Measurements from ENCODE around the gene PTPRK. TPM values are rescaled to one million over a fixed set of nuclear protein-coding genes. Genes with fewer than 3 reads are reported as not detected.

PTPRK gene
- total RNA-seq, 2 experiments from 2014 or later: 7.9 to 9.1 TPM

- CTCF ChIA-PET: no interaction called here
- POLR2A ChIA-PET: no interaction called here
These were observed 116.6 kb downstream of the PTPRK start for GRCh38 chr6:128403618-128404444.

- POLR2A ChIA-PET: no interaction called here
These were observed 119.5 kb downstream of the PTPRK start for GRCh38 chr6:128400875-128401274.

GRCh38 chr6:128397996-128398395, 122.4 kb downstream of the PTPRK start:
- ChIA-PET CTCF (no interaction called here), POLR2A (no interaction called here)

More at GRCh38 chr6:128400875-128401274, 119.5 kb downstream of the PTPRK start:
- CTCF ChIA-PET: no interaction called here

- CTCF ChIA-PET: no interaction called here
- POLR2A ChIA-PET: no interaction called here
These were observed 124.8 kb downstream of the PTPRK start for GRCh38 chr6:128395596-128395995.

- CTCF ChIA-PET: no interaction called here
- POLR2A ChIA-PET: no interaction called here
These were observed 125.2 kb downstream of the PTPRK start for GRCh38 chr6:128395188-128395587.

GRCh38 chr6:128394167-128394566, 126.2 kb downstream of the PTPRK start:
- ChIA-PET POLR2A (no interaction called here), CTCF (no interaction called here)

- POLR2A ChIA-PET: no interaction called here
- CTCF ChIA-PET: no interaction called here
These were observed 130.4 kb downstream of the PTPRK start for GRCh38 chr6:128389820-128390534.

GRCh38 chr6:128388380-128388779, 132.0 kb downstream of the PTPRK start:
- CTCF ChIA-PET: no interaction called here
- POLR2A ChIA-PET: no interaction called here

- ChIA-PET POLR2A (no interaction called here), CTCF (no interaction called here)
These were observed 139.5 kb downstream of the PTPRK start for GRCh38 chr6:128380891-128381290.

GRCh38 chr6:128379577-128379976, 140.8 kb downstream of the PTPRK start:
- ChIA-PET POLR2A (no interaction called here), CTCF (no interaction called here)

- CTCF ChIA-PET: no interaction called here
- POLR2A ChIA-PET: no interaction called here
These were observed 143.4 kb downstream of the PTPRK start for GRCh38 chr6:128376952-128377503.

- CTCF ChIA-PET: no interaction called here
- POLR2A ChIA-PET: no interaction called here
These were observed 149.3 kb downstream of the PTPRK start for GRCh38 chr6:128371136-128371535.

- POLR2A ChIA-PET: no interaction called here
These were observed 150.3 kb downstream of the PTPRK start for GRCh38 chr6:128370072-128370471.

GRCh38 chr6:128368213-128368944, 152.0 kb downstream of the PTPRK start:
- CTCF ChIA-PET: no interaction called here
- POLR2A ChIA-PET: no interaction called here

More at GRCh38 chr6:128370072-128370471, 150.3 kb downstream of the PTPRK start:
- CTCF ChIA-PET: no interaction called here

GRCh38 chr6:128367437-128367836, 153.0 kb downstream of the PTPRK start:
- POLR2A ChIA-PET: no interaction called here
- CTCF ChIA-PET: no interaction called here

GRCh38 chr6:128365520-128366160, 154.8 kb downstream of the PTPRK start:
- CTCF ChIA-PET: no interaction called here

GRCh38 chr6:128364766-128365519, 155.5 kb downstream of the PTPRK start:
- POLR2A ChIA-PET: no interaction called here
- CTCF ChIA-PET: no interaction called here

More at GRCh38 chr6:128365520-128366160, 154.8 kb downstream of the PTPRK start:
- POLR2A ChIA-PET: no interaction called here

- ChIA-PET POLR2A (no interaction called here), CTCF (no interaction called here)
These were observed 157.2 kb downstream of the PTPRK start for GRCh38 chr6:128363020-128363813.

- ChIA-PET CTCF (no interaction called here), POLR2A (no interaction called here)
These were observed 159.0 kb downstream of the PTPRK start for GRCh38 chr6:128361378-128361777.
